Measurements from ENCODE around the gene FAM3C. TPM values are rescaled to one million over a fixed set of nuclear protein-coding genes. Genes with fewer than 3 reads are reported as not detected.

The FAM3C gene
- total RNA-seq, 1 experiment from 2014 or later: 83.5 TPM

GRCh38 chr7:121301446-121302213, 94.5 kb downstream of the FAM3C start:
- no peak for DNase-seq (ENCODE audit: low read depth)

- no peak for DNase-seq (ENCODE audit: low read depth)
Observed at GRCh38 chr7:121300685-121301420, 95.3 kb downstream of the FAM3C start.

Other genes starting within 250 kb of the FAM3C start
- not detected in 2 replicates for gene WNT16, start 67.3 kb downstream of the FAM3C start, total RNA-seq (2014; rRNA removed; shearing (Covaris generic))

Data from HT1080 (cell line).